Measurements from ENCODE around the gene HIRA. TPM values are rescaled to one million over a fixed set of nuclear protein-coding genes. Genes with fewer than 3 reads are reported as not detected.

Gene HIRA
- total RNA-seq, 2 donors from 2014 or later, result 23.8 to 25.7 TPM

GRCh38 chr22:19382240-19382639 lies 49.3 kb downstream of the HIRA start:
- no peak for DNase-seq (ENCODE audit: low spot score)
- no peak overlapping the region for H3K27ac ChIP-seq
- TF ChIP-seq CTCF (IDR thresholded peaks at IDR 0.05), result no peak
- H3K36me3 ChIP-seq, result peaks cover 47% of the 10 kb centered on the region
- ATAC-seq (ENCODE audit: insufficient number of reproducible peaks, low FRiP score, low read depth), result no peak
- no peaks in the 10 kb centered on the region for H3K4me1 ChIP-seq (ENCODE audit: control insufficient read depth in 1 of 2, low read depth in 2 of 2)
- H3K4me3 ChIP-seq, result no peak overlapping the region
- no peaks in the 10 kb centered on the region for H3K9me3 ChIP-seq
- H3K27me3 ChIP-seq (replicated peaks; ENCODE audit: insufficient read depth), result no peaks in the 10 kb centered on the region

GRCh38 chr22:19378344-19378674 lies 53.2 kb downstream of the HIRA start:
- no peak overlapping the region for H3K4me3 ChIP-seq
- peaks cover 57% of the 10 kb centered on the region for H3K36me3 ChIP-seq
- TF ChIP-seq CTCF (IDR thresholded peaks at IDR 0.05), result no peak
- H3K9me3 ChIP-seq, result no peaks in the 10 kb centered on the region
- ATAC-seq (ENCODE audit: insufficient number of reproducible peaks, low FRiP score, low read depth), result no peak
- no peaks in the 10 kb centered on the region for H3K27me3 ChIP-seq (replicated peaks; ENCODE audit: insufficient read depth)
- no peak for DNase-seq (ENCODE audit: low spot score)
- H3K4me1 ChIP-seq (ENCODE audit: control insufficient read depth in 1 of 2, low read depth in 2 of 2), result no peaks in the 10 kb centered on the region
- H3K27ac ChIP-seq, result no peak overlapping the region

DNA sequence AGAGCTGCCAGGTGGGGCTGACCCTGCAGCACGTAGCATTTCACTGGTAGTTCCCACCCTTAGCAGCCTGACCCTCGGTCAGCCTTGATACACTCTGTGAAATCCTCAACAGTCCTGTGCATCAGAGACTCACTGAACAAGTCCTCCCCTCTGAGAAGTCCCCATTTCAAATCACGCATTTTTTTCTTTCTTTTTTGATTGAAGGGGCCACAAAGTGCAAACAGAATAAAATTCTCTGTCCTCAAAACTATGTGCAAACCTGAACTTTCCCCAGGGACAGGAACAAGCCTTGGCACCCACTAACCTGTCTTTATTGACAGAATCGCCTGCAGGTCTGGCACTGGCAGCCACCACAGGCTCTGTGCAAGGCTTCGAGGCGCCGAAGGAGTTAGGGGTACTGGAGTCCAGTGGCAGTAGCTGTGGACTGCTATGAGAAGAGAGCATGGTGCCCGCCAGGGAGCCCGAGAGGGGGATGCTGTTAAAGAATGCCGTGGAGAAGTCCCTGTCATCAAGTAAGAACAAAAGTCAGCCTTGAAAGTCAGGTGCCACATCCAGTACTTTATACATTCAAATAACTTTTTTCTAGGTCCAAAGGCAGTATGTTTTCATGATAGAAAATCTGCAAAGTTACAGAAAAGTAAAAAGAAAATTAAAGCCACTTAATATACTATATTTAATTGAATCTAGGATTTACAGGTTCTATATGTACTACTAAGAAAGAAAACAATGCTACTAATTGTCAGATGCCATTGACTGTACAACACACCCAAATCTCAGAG lies 53.8 kb downstream of the HIRA start:
- Histone ChIP-seq H3K4me1 (ENCODE audit: control insufficient read depth in 1 of 2, low read depth in 2 of 2) (no peaks in the 10 kb centered on the region), H3K27ac (no peak overlapping the region), H3K9me3 (no peaks in the 10 kb centered on the region), H3K4me3 (no peak overlapping the region), H3K27me3 (replicated peaks; ENCODE audit: insufficient read depth) (no peaks in the 10 kb centered on the region), H3K36me3 (peaks cover 59% of the 10 kb centered on the region)
- ATAC-seq (ENCODE audit: insufficient number of reproducible peaks, low FRiP score, low read depth) (no peak), DNase-seq (ENCODE audit: low spot score) (no peak)
- no peak for TF ChIP-seq CTCF (IDR thresholded peaks at IDR 0.05)

DNA sequence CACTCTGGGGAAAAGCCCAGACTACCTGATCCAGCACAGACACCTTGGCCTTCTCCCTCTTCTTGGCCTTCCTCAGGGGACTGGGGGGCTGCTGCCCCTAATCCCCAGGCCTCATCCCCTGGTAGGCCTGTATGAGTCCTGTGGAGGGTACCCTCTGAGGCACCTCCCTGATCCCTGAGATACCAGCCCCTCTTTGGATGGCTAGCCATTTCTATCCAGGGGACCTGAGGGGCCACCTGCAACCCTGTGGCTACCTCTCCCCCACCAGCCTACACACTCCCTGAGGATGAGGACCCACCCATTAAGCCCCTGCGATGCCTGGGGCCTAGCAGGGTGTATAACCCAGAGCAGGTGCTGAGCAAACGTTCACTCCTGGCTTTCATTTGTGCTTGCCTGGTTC lies 54.6 kb downstream of the HIRA start:
- H3K4me1 ChIP-seq (ENCODE audit: control insufficient read depth in 1 of 2, low read depth in 2 of 2), result no peaks in the 10 kb centered on the region
- DNase-seq (ENCODE audit: low spot score) (no peak), ATAC-seq (ENCODE audit: insufficient number of reproducible peaks, low FRiP score, low read depth) (no peak)
- H3K9me3 ChIP-seq, result no peaks in the 10 kb centered on the region
- TF ChIP-seq CTCF (IDR thresholded peaks at IDR 0.05), result no peak
- H3K27ac ChIP-seq, result no peak overlapping the region
- no peak overlapping the region for H3K4me3 ChIP-seq
- peaks cover 55% of the 10 kb centered on the region for H3K36me3 ChIP-seq
- no peaks in the 10 kb centered on the region for H3K27me3 ChIP-seq (replicated peaks; ENCODE audit: insufficient read depth)

- Histone ChIP-seq H3K4me1 (ENCODE audit: control insufficient read depth in 1 of 2, low read depth in 2 of 2) (no peaks in the 10 kb centered on the region), H3K27ac (no peak overlapping the region), H3K4me3 (no peak overlapping the region), H3K27me3 (replicated peaks; ENCODE audit: insufficient read depth) (no peaks in the 10 kb centered on the region), H3K9me3 (no peaks in the 10 kb centered on the region), H3K36me3 (peaks cover 52% of the 10 kb centered on the region)
- no peak for ATAC-seq (ENCODE audit: insufficient number of reproducible peaks, low FRiP score, low read depth)
- no peak for TF ChIP-seq CTCF (IDR thresholded peaks at IDR 0.05)
- no peak for DNase-seq (ENCODE audit: low spot score)
These were observed 55.3 kb downstream of the HIRA start for GRCh38 chr22:19376247-19376646.
